Epidermal melanocyte (primary cell): ENCODE data around the gene TMEM171.

ENCODE experiments used
- DNase-seq: peaks from one replicate; pipeline ENCODE4 v3.0.0; 2011; ENCODE audit warnings: low spot score; ENCODE audit not compliant: insufficient read length

Gene TMEM171, protein sequence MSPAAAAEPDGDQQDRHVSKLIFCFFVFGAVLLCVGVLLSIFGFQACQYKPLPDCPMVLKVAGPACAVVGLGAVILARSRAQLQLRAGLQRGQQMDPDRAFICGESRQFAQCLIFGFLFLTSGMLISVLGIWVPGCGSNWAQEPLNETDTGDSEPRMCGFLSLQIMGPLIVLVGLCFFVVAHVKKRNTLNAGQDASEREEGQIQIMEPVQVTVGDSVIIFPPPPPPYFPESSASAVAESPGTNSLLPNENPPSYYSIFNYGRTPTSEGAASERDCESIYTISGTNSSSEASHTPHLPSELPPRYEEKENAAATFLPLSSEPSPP

GRCh38 chr5:73120222-73121118 lies at the start of gene TMEM171:
Gene TMEM171 (plus strand): TSS chr5:73120575. CDS start chr5:73123374, 2,799 bp downstream.
- DNase-seq = no peak

DNA sequence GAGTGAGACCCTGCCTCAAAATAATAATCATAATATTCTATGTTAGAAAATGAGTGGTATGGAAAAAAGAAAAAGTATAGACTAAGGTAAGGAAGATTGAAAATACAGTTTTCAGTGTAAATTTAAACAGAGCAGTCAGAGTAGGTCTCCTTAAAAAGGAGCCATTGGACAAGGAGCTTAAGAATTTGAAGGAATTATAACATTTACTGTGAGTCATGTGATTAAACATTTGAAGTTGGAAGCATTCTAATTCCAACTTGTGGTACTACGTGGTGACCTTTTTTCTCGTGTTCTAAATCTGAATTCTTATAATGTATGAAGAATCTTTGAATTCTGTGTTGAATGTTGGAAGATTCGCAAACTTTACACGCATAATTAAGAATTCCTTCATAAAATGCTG lies 39.3 kb upstream of the TMEM171 start:
- DNase-seq = no peak

GRCh38 chr5:73088026-73088425 lies 32.3 kb upstream of the TMEM171 start:
- DNase-seq = no peak

DNA sequence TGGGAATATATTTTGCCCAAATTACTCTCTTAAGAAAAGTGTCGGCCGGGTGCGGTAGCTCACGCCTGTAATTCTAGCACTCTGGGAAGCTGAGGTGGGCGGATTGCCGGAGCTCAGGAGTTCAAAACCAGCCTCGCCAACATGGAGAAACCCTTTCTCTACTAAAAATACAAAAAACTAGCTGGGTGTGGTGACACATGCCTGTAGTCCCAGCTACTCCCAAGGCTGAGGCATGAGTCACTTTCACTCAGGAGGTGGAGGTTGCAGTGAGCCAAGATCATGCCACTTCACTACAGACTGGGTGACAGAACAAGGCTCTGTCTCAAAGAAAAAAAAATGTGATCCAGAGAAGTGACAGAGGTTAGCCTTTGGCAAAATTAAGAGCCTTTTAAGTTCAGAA lies 26.4 kb upstream of the TMEM171 start:
- no peak for DNase-seq

GRCh38 chr5:73094415-73094814 lies 26.0 kb upstream of the TMEM171 start:
- no peak for DNase-seq

DNA sequence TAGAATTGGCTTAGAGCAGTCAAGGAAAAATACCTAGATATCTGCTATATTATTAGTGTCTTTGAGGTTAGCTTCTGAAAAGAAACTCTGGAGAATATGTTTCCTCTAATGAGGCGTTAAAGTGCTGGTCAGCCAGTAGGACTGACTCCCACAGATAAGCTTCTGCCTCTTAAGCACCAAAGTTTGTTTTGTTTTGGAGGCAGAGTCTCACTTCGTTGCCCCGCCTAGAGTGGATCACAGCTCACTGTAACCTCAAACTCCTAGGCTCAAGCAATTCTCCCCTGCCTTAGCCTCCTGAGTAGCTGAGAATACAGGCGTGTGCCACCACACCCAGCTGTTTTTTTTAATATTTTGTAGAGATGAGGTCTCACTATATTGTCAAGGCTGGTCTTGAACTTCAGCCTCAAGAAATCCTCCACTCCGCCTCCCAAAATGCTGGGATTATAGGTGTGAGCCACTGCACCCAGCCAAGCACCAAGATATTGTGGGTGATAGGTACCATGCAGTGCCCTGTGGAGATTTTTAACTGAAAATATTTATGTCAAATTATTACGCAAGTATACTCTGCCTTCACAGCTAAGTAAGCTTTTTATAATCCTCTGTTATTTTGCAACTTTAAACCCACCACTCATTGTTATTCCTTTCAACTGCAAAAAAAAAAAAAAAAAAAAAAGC lies 24.7 kb upstream of the TMEM171 start:
- no peak for DNase-seq

DNA sequence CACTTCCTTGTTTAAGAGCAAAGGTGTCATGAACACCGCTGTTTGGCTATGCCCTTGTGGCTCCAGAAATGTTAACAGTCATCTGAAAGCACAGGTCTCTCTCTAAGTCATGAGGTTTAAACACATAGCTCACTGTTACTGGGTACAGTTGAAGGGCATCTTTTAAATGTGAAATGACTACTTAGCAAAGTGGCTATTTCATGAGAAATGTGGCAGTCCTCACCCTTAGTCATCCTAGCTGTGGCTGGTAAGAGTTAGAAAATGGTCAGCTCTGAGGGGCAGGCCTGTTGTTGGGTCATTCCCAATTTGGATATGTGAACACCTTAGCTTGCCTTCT lies 24.2 kb upstream of the TMEM171 start:
- no peak for DNase-seq

GRCh38 chr5:73097740-73098139 lies 22.6 kb upstream of the TMEM171 start:
- DNase-seq = no peak

- DNase-seq = no peak
These were observed 20.3 kb upstream of the TMEM171 start for GRCh38 chr5:73100109-73100508.

- DNase-seq = no peak
These were observed 16.5 kb upstream of the TMEM171 start for GRCh38 chr5:73103870-73104299.

GRCh38 chr5:73104326-73104725 lies 16.0 kb upstream of the TMEM171 start:
- DNase-seq = no peak

DNA sequence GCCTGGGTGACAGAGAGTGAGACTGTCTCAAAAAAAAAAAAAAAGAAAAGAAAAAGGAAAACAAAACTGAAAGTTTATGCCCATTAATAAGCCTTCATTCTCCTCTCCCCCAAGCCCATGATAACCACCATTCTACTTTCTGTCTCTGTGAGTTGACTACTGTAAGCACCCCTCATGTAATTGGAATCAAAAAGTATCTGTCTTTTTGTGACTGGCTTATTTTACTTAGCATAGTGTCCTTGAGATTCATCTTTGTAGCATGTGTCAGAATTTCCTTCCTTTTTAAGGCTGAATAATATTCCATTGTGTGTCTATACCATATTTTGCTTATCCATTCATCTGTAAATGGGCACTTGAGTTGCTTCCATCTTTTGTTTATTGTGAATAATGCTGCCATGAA lies 14.0 kb upstream of the TMEM171 start:
- DNase-seq = no peak

DNA sequence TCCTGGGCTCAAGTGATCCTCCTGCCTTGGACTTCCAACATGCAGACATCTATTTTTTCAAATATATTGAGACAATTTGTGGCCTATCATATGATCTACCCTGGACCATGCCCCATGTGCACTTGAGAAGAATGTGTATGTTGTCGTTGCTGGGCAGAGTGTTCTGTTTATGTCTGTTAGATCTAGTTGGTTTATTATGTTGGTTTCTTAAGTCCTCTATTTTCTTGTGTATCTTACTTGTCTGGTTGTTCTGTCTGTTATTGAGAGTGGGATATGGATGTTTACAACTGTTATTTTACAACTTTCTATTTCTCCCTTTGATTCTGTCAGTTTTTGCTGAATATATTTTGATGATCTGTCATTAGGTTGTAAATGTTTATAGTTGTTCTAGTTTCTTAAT lies 10.2 kb upstream of the TMEM171 start:
- no peak for DNase-seq

- DNase-seq = no peak
These were observed 8.8 kb upstream of the TMEM171 start for GRCh38 chr5:73111536-73111935.

- DNase-seq = no peak
These were observed 8.0 kb upstream of the TMEM171 start for GRCh38 chr5:73112359-73112758.

DNA sequence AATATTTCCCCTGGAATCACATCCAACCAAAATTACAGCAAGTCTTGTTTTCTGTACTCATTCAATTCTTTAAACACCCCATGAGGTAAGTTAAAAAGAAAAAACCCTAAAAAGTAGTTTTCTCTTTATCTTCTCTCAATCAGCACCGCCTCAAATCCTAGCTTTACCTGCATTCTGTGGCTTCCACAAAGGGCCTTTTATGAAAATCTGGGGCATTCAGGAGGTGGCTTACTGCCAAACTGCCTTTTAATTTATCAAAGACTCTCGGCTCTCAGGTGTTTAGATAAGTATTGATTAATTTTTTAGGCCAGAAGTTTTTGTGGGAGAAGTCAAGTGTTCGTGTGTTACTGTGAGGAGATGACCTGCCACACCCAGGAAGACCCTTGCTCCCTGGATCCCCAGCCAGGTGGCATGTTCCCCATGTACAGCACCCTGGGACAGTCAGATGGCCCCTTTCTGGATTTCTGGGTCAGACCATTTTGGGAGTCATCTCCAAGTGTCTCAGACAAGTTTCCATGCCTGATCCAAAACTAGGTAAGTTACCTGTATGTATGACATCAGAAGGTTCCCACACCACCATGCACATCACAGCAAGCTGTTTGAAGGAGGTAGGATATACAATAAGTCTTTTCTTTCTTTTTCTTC lies 6.2 kb upstream of the TMEM171 start:
- DNase-seq = no peak

DNA sequence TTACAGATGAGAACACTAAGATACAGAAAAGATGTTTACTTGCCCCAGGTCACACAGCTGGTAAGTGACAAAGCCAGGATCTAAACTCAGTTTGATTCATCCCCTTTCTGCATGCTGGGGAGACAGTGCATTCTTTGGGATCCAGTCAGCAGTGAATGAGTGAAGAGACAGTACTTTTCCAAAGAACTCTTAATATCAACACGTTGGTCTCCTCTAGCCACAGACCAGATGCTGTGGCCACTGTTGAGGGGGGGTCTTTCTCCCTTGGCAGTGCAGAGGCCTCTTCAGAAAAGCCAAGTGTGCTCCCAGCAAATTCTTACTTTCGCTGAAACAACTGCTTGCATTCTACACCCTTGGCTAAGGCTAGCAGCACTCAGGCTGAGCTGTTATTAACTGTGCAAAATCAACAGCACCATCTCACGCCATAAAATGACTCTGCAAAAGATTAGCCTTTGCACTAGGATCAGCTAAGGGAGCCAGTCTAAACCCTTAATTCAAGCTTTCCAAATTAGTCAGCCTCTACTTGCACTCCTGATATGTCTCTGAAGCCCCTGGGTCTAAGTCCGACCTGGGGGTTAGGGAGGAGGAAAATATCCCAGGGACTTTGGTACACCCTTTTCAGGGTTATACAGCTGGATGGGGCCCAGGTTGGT lies 4.8 kb upstream of the TMEM171 start:
- peak; percentile 86 for DNase-seq

DNA sequence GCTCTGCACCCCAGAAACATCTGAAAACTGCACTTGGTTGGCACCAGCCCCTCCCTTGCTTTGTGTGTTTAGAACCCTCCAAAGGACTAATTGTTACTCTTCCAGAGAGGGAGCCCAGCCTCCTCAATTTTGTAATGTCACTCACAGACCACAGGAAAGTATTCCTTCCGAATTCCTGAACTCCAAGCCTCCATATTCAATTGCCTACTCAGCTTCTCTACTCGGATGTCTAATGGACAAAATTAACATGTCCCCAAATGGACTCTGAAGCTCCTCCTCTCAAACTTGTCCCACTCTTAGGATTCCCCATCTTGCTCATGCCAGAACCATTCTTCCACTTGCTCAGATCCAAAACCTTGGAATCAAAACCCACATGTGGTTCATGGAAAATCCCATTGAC lies 3.9 kb upstream of the TMEM171 start:
- no peak for DNase-seq

- no peak for DNase-seq
These were observed 3.2 kb upstream of the TMEM171 start for GRCh38 chr5:73117088-73117740.

GRCh38 chr5:73118391-73118973 lies 1.9 kb upstream of the TMEM171 start:
- DNase-seq = no peak
